Measurements from ENCODE around the gene MOSMO.
"Not testable (repeated sequence)": the region's sequence is repeated elsewhere in the genome, so short reads cannot be mapped to it uniquely, and the experiment has no call there.

The MOSMO gene

DNA sequence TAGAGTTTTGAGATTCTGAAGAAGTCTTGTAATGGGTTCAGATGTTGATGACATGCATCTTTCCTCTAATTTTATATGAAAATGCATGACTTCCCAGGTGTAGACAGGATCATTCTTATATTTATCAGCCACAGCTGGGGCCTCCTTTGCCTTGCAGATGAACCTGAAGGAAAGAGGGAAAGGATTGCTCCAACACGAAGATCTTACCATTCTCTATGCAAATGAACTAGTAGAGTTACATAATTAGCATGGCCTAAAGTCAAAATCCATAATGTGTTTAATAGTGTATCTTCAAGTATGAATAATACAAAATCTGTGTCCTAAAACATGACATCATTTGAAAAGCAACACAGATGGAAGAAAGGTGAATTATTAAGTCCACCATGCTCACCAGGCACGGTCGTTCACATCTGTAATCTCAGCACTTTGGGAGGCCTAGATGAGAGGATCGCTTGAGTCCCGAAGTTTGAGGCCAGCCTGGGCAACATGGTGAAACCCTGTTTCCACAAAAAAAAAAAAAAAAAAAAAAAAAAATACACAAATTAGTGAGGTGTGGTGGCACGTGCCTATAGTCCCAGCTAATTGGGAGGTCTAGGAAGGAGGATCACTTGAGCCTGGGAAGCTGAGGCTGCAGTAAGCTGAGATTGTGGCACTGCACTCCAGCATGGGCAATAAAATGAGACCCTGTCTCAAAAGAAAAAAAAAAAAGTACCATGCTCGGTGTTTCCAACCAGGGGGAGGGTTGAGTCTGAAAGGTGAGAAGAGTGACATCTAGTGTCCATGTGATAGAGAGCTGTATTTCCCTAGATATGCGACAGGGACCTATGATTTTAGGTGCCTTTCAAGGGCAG is 90.7 kb downstream of the MOSMO start:
- no peak for FAIRE-seq

DNA sequence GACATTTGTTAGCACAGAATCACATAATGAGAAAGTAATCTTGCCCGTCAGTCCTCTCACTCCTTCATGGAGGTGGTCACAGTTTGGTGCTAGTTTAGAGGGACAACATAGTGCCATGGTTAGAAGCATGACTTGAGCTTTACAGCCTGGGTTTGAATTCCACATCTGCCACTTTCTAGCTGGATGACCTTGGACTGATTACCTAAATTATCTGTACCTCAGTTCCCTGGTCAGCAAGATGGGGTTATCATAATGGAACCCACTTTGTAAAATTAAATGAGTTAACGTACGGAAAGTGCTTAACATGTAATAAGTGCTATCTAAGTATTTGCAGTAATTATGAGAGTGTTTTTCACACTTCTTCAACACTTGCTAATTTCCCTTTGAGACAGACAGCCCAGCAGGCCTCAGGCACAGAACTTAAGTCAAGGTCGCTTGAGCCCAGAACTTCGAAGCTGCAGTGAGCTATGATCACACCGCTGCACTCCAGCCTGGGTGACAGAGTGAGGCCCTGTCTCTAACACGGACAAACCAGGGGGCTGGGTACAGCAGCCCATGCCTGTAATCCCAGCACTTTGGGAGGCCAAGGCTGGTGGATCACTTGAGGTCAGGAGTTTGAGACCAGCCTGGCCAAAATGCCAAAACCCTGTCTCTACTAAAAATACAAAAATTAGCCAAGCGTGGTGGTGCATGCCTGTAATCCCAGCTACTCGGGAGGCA is 91.5 kb downstream of the MOSMO start:
- no peak for FAIRE-seq

DNA sequence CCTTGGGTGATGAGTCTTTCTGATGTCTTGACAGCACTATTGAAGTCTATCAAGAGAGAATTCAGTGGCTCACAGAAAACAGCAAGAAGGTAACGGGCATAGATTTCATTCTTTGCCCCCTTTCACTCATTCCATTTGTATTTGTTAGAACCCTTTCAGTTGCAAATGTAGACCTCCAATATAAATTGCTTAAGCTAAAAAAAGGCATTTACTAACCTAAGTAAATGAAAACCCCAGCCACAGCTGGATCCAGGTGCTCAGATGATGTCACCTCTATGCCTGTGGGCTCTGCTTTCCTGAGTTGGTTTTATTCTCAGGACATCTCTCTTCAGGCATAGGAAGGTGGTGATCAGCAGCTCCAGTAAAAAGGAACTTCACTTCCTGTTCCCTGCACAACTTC is 95.5 kb downstream of the MOSMO start:
- FAIRE-seq, result no peak

DNA sequence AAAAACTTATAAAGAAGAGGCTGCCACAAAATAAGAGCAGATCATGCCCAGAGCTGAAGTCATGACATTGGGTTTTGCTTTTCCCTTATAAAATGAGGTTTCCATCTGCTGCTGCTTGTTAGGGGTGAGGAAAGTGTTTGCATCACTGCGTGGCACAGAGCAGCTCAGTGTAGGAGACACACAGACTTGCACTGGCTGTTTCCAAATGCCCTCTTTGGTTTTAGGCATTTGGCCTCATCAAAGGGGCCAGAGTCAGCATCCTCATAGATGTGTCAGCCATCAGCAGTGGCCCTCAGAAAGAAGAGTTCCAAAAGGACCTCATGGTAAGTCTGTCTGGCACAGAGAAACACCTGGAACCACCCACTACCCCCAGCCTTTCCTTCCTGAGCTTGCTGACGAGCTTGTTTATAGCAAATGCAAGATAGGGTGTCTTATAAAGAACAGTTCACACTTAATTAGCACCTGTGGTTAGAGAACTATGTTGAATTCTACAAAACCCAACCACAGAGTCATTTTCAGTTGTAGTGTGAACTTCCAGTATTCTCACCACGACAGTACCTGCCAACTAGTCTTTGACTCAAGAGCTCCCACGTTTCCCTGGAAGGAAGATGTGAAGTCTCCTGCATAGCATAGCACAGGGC is 101.5 kb downstream of the MOSMO start:
- FAIRE-seq, result no peak

DNA sequence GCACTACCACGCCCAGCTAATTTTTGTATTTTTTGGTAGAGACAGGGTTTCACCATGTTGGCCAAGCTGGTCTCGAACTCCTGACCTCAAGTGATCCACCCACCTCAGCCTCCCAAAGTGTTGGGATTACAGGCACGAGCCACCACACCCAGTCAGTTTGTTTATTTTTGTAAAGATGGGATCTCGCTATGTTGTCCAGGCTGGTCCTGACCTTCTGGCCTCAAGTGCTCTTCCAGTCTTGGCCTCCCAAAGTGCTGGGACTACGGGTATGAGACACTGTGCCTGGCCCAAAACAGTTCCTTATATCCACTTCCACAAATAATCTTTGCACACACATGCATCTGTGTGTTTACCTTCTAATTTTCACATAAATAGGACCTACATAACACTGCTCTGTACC is 103.7 kb downstream of the MOSMO start:
- not testable (repeated sequence) for FAIRE-seq

DNA sequence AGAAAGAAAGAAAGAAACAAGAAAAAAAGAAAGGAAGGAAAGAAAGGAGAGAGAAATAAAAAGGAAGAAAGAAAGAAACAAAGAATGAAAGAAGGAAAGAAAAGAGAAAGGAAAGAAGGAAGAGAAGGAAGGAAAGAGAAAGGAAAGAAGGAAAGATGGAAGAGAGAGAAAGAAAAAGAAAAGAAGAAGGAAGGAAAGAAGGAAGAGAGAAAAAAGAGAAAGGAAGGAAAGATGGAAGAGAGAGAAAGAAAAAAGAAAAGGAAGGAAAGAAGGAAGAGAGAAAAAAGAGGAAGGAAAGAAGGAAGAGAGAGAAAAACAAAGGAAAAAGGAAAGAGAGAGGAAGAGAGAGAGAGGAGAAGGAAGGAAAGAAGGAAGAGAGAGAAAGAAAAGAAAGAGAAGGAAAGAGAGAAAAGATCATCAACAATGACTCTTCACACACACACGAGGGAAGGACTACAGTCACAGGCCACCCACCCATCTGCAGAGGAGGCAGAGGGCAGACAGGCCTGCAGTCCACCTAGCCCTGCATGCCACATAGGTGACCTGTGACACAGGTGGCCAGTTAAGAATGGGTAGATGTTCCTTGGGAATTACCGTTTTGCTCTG is 108.3 kb downstream of the MOSMO start:
- no peak for FAIRE-seq

DNA sequence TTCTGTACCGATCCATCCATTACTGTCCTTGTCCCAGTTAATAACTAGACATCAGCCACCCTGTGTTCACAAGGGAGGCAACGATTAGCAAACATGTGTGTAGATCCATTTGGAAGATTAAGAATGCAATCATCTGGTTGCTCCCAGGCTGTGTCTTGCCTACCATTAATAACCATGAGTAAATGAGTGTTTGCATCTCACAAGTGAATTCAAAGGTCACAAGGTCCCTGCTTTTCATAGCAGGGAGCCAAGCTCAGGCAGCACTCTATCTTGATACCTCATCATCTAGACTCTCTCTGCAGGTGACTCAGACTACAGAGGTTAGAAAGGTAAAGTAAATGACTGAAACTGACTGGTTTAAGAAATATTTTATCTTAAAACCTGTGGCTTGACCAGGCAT is 109.7 kb downstream of the MOSMO start:
- FAIRE-seq, result no peak

DNA sequence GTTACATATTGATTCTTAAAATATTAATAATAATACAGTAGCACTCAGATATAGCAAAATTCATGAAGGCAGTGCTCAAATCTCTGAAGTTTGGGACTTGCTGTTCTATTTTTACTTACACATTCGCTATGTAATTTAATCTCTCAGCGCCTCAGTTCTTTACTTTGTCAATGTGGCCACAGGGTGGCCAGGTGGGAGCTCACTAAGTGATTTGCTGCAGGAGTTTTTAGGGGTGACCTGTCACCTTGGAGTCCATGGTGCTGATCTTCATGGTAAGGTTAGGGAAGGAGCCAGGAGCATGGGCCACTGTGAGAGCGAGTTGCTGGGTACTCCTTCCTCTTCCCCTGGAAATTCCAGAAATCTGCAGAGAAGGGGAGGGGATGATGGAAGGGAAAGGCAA is 112.5 kb downstream of the MOSMO start:
- no peak for FAIRE-seq

DNA sequence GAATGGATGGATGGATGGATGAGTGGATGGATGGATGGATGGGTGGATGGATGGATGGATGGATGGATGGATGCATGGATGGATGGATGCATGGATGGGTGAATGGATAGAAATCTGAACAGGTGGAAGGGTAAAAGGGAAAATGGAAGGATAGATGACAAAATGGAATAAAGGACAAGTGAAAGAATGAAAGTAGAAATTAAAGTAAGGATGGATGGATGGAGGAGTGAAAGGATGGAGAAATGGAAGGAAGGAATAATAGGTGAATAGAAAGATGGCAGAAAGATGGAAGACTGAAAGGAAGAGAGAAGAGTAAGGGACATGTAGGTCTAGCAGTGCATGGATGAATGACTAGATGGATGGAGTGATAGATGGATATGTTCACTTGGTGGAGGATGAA is 114.3 kb downstream of the MOSMO start:
- no peak for FAIRE-seq

DNA sequence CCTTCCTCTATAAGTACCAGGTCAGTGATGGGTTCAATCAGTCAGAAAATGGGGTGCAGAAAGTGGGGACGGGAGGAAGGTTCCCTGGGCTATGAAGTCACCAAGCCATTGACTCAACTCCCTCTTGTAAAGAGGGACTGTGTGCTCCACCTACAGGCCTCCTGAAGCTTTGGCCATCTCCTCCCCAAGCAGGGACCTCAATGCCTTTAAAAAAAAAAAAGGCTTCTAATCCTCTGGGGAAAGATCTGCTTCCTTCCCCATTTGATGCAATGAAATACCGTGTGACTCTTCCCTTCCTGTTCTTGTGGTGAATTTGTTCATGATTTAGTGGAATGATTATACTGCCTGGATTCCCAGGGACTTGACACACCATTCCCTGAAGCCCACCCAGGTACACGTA is 115.2 kb downstream of the MOSMO start:
- FAIRE-seq, result no peak

DNA sequence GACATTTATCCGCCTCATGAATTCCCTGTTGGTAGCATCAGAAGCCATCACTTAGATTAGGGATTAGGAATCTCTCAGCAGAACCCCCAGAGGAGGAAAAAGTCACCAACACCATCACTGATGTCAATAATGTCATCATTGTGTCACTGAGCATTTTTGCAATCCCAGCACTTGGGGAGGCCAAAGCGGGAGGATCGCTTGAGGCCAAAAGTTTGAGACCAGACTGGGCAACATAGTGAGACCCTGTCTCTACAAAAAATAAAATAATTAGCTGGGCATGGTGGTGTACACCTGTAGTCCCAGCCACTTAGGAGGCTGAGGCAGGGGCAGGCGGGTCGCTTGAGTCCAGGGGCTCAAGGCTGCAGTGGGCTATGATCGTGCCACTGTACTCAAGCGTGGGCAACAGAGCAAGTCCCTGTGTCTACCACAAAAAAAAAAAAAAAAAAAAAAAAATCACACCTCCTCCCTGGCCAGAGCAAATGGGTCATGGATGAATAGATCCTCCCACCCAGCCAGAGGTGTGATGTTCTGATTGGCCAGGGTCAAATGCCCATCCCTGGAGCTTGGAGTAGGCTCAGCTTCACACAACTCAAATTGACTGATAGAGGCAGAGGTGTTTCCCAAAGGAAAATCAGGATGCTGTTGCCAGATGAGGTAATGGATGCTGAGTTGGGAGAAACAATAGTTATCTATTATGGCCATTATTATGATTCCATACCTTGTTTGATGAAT is 116.0 kb downstream of the MOSMO start:
- no peak for FAIRE-seq

DNA sequence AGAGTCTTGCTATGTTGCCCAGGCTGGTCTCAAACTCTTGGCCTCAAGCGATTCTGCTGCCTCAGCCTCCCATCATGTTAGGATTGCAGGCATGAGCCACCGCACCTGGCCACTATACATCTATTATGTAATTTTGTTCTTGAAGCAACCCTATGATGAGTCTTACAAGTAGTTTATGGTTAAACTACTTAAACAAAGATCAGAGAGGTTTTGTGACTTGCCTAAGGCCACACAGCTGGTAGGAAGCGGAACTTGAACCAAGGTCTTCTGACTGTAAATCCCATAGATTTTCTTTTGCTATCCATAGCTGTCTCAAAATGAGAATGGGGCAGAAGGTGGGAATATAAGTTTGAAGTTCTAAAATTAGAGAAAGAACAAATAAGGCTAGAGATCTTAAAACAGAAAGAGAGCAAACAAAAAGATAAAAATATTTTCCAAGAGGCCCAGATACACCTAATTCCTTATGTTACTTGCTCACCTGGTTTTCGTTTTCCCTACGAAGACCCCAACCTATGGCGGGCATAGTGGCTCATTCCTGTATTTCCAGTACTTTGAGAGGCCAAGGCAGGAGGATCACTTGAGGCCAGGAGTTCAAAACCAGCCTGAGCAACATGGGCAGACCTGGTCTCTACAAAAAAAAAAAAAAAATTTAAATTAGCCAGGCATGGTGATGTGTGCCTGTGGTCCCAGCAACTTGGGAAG is 116.8 kb downstream of the MOSMO start:
- FAIRE-seq, result no peak

DNA sequence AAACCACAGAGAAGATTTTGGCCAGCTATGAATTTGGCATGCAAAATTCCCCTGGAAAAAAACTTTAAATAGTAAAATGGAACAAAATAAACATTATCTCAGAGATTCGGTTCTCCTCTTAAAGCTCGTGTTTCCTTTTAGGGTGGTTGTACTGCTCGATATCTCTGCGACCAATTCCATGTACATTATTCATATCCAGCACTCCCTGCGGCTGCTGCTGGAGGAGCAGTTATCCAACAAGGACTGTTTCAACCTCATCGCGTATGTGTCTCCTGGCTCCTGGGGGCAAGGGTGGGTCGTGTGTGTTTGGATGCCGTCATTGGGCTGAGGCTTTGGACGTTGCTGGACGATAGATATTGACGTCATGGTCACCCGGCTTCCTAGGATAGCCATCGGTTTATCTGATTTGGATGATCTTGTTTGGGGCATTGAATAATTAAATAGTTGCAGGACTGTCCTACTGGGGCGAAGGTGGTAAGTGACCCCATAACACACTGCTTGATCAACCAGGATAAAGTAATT is 118.2 kb downstream of the MOSMO start:
- no peak for FAIRE-seq

DNA sequence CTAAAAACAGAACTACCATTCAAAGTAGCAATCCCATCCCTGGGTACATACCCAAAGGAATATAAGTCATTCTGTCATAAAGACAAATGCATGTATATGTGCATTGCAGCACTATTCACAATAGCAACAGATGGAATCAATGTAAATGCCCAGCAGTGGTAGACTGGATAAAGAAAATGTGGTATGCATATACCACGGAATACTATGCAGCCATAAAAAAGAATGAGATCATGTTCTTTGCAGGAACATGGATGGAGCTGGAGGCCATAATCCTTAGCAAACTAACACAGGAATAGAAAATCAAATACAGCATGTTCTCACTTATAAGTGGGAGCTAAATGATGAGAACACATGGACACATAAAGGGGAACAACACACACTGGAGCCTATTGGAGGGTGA is 120.6 kb downstream of the MOSMO start:
- not testable (repeated sequence) for FAIRE-seq

DNA sequence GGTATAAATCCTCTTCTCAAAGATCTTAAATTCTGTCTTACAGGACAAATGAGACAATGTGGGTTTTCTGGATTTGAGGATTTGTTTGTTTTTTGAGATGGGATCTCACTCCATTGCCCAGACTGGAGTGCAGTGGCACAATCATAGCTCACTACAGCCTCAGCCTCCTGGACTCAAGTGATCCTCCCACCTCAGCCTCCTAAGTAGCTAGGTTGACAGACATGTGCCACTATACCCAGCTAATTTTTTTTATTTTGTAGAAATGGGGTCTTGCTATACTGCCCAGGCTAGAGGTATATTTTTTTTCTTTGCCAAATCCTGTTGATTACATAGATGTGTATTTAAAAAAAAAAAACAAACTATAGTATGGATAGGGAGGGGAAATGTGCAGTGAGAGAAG is 122.6 kb downstream of the MOSMO start:
- FAIRE-seq, result no peak

DNA sequence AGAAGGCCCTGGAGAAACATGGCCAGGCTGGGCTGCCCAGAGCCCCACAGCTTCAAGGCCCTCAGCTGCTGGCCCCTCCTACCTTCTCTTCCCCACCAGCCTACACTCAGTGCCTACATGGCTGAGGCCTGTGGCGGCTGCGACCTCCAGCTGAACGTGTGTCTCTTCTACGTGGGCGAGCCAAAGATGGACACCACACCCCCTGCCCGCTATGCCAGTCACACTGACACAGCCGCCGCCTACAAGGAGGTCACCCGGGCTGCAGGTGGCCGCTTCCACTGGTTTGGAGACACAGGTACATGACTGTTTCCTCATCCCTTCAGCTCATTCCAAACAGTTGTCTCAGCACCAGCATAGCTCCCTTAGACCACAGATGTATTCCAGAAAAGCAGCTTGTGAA is 124.9 kb downstream of the MOSMO start:
- no peak for FAIRE-seq
